PC-3 (cell line): Measurements from ENCODE around the gene CGN. TPM values are rescaled to one million over a fixed set of nuclear protein-coding genes. Genes with fewer than 3 reads are reported as not detected.

Experiments used
- ATAC-seq: fragments of 200-7000 bp; cut with Tn5 transposase; 2 replicates; pipeline ENCODE4 v1.9.1; 2020; ENCODE audit warnings: mild to moderate bottlenecking, moderate library complexity
- BruUV-seq: library from RNA; stranded (reverse); fragments of 400-500 nt; replicated peaks from 2 replicates; lab custom pipeline; 2021; lab: Mats Ljungman, UMichigan
- CTCF ChIA-PET: fragments of 300-600 bp; sonication (Branson Sonifier 250); formaldehyde crosslinking; loops from one replicate; lab custom pipeline; 2022; ENCODE audit warnings: antibody characterized with exemption; lab: Charles Lee
- POLR2A ChIA-PET: fragments of 300-600 bp; sonication (Branson Sonifier 250); formaldehyde crosslinking; loops from one replicate; lab custom pipeline; 2022; ENCODE audit warnings: antibody characterized with exemption; ENCODE audit not compliant: unreplicated experiment; lab: Charles Lee
- DNase-seq: peaks from one replicate; pipeline ENCODE4 v3.0.0-alpha.2; 2015
- H2AFZ ChIP-seq: fragments of 300-600 bp; sonication (generic); 2 replicates; pipeline ENCODE4 v1.6.0; 2016; ENCODE audit warnings: antibody characterized with exemption, low read length
- H3F3A ChIP-seq: fragments of 300-600 bp; sonication (generic); one replicate; pipeline ENCODE4 v1.6.0; 2017; ENCODE audit warnings: antibody characterized with exemption, low read length, control low read depth, mild to moderate bottlenecking; ENCODE audit not compliant: unreplicated experiment
- H3K27ac ChIP-seq: fragments of 300-600 bp; sonication (generic); 2 replicates; pipeline ENCODE4 v1.5.1; 2016; ENCODE audit warnings: mild to moderate bottlenecking, low read length
- H3K27me3 ChIP-seq: fragments of 300-600 bp; sonication (generic); 2 replicates; pipeline ENCODE4 v1.6.1; 2016; ENCODE audit warnings: low read length, mixed read lengths
- H3K36me3 ChIP-seq: fragments of 300-600 bp; sonication (generic); 2 replicates; pipeline ENCODE4 v1.6.1; 2016; ENCODE audit warnings: low read depth, mixed run types, low read length, mixed read lengths
- H3K4me1 ChIP-seq: fragments of 300-600 bp; sonication (generic); 2 replicates; pipeline ENCODE4 v1.5.1; 2016; ENCODE audit warnings: low read length; ENCODE audit not compliant: insufficient read depth
- H3K4me2 ChIP-seq: fragments of 300-600 bp; sonication (generic); 2 replicates; pipeline ENCODE4 v1.6.0; 2016; ENCODE audit warnings: low read length
- H3K4me3 ChIP-seq: fragments of 300-600 bp; sonication (generic); 2 replicates; pipeline ENCODE4 v1.5.1; 2016; ENCODE audit warnings: mild to moderate bottlenecking, low read length, mixed read lengths
- H3K79me2 ChIP-seq: fragments of 300-600 bp; sonication (generic); 2 replicates; pipeline ENCODE4 v1.6.1; 2017; ENCODE audit warnings: low read length, mixed read lengths
- H3K9ac ChIP-seq: fragments of 300-600 bp; sonication (generic); 2 replicates; pipeline ENCODE4 v1.6.0; 2016; ENCODE audit warnings: mild to moderate bottlenecking, low read length
- H3K9me2 ChIP-seq: fragments of 300-600 bp; sonication (generic); replicated peaks from 2 replicates; pipeline ENCODE4 v1.6.1; 2016; ENCODE audit warnings: mixed run types, low read length, mixed read lengths
- H3K9me3 ChIP-seq: fragments of 300-600 bp; sonication (generic); 2 replicates; pipeline ENCODE4 v1.6.1; 2016; ENCODE audit warnings: low read length, mixed read lengths
- H4K20me1 ChIP-seq: fragments of 300-600 bp; sonication (generic); 2 replicates; pipeline ENCODE4 v1.6.1; 2016; ENCODE audit warnings: low read length, mixed read lengths
- CTCF ChIP-seq: fragments of 300-600 bp; sonication (generic); conservative IDR thresholded peaks from 2 replicates; pipeline ENCODE4 v1.5.1; 2017; ENCODE audit warnings: antibody characterized with exemption, low read depth, mild to moderate bottlenecking, low read length
- EZH2 ChIP-seq: fragments of 300-600 bp; sonication (generic); IDR thresholded peaks from one replicate; pipeline ENCODE4 v1.6.1; 2017; ENCODE audit warnings: antibody characterized with exemption, mild to moderate bottlenecking, low read length; ENCODE audit not compliant: unreplicated experiment
- EZH2phosphoT487 ChIP-seq: fragments of 300-600 bp; sonication (generic); IDR thresholded peaks from 2 replicates; pipeline ENCODE4 v1.6.1; 2018; ENCODE audit warnings: mild to moderate bottlenecking, antibody characterized with exemption, low read length, borderline replicate concordance
- intact Hi-C: fragments of 100-400 bp; cut with micrococcal nuclease; formaldehyde crosslinking; loops from 2 replicates; pipeline ENCODE4 v1.9.0; 2023
- total RNA-seq: library from RNA; depleted of rRNA; stranded (reverse); fragments of >200 nt; gene quantifications from 2 replicates; pipeline ENCODE4 v1.2.3, GENCODE V29; 2014

Gene CGN
- total RNA-seq, 1 experiment from 2014 or later = 13.3 TPM

- CTCF ChIA-PET = interaction anchor here (0.6 to 1.2 kb wide), 2 partner anchors 61 to 518 kb away, joined by 3 to 5 read pairs; partner anchors contain the start of gene TUFT1
Observed at GRCh38 chr1:151478140-151478812, 32.9 kb upstream of the CGN start.

GRCh38 chr1:151478923-151479322, 32.3 kb upstream of the CGN start:
- no peak overlapping the region for H2AFZ ChIP-seq
- POLR2A ChIA-PET = interaction anchor here (0.5 kb wide), 1 partner anchor 16 kb away, joined by 3 read pairs; no protein-coding TSS in a partner anchor
- no peak for ATAC-seq

More at GRCh38 chr1:151478140-151478812, 32.9 kb upstream of the CGN start:
- H3K4me2 ChIP-seq = no peak overlapping the region
- no peaks in the 10 kb centered on the region for H3K4me1 ChIP-seq
- H3K4me3 ChIP-seq = no peak overlapping the region
- DNase-seq (no peak), ATAC-seq (no peak)
- no peaks in the 10 kb centered on the region for H3K79me2 ChIP-seq
- no peaks in the 10 kb centered on the region for H3K9me3 ChIP-seq
- no peaks in the 10 kb centered on the region for H4K20me1 ChIP-seq
- H3K9me2 ChIP-seq = no peaks in the 10 kb centered on the region
- no TSS peak for BruUV-seq
- H3K9ac ChIP-seq = no peak overlapping the region
- no peak overlapping the region for H2AFZ ChIP-seq
- no peak for TF ChIP-seq CTCF
- no peak for TF ChIP-seq EZH2
- TF ChIP-seq EZH2phosphoT487 = no peak
- H3K36me3 ChIP-seq = no peaks in the 10 kb centered on the region
- H3K27ac ChIP-seq = no peak overlapping the region
- intact Hi-C loops = no loop called here
- no peaks in the 10 kb centered on the region for H3F3A ChIP-seq
- POLR2A ChIA-PET = no interaction called here
- H3K27me3 ChIP-seq = no peaks in the 10 kb centered on the region

More at GRCh38 chr1:151478923-151479322, 32.3 kb upstream of the CGN start:
- Histone ChIP-seq H3K36me3 (no peaks in the 10 kb centered on the region), H3K4me3 (no peak overlapping the region), H3K27me3 (no peaks in the 10 kb centered on the region), H3K9me2 (no peaks in the 10 kb centered on the region), H3K79me2 (no peaks in the 10 kb centered on the region), H3K4me1 (no peaks in the 10 kb centered on the region), H3K27ac (no peak overlapping the region), H3K4me2 (no peak overlapping the region), H3K9ac (no peak overlapping the region), H3K9me3 (no peaks in the 10 kb centered on the region), H3F3A (no peaks in the 10 kb centered on the region), H4K20me1 (no peaks in the 10 kb centered on the region)
- CTCF ChIA-PET = interaction anchor here (0.6 to 1.2 kb wide), 2 partner anchors 61 to 517 kb away, joined by 3 to 5 read pairs; partner anchors contain the start of gene TUFT1
- TF ChIP-seq CTCF = no peak
- no peak for TF ChIP-seq EZH2
- no peak for TF ChIP-seq EZH2phosphoT487
- no peak for DNase-seq
- BruUV-seq = no TSS peak
- intact Hi-C loops = no loop called here
